H1 (cell line): ENCODE results near the gene CNTN5. TPM values are rescaled to one million over a fixed set of nuclear protein-coding genes. Genes with fewer than 3 reads are reported as not detected.

Experiments used
- CTCF ChIA-PET: fragments of 300-600 bp; sonication (Branson Sonifier 250); formaldehyde crosslinking; loops from one replicate; lab custom pipeline; 2021; ENCODE audit not compliant: partially characterized antibody; lab: Charles Lee
- POLR2A ChIA-PET: fragments of 300-600 bp; sonication (Branson Sonifier 250); formaldehyde crosslinking; loops from one replicate; lab custom pipeline; 2021; ENCODE audit warnings: inconsistent platforms; ENCODE audit not compliant: partially characterized antibody; lab: Charles Lee
- DNase-seq, 2 experiments: peaks; one replicate each; pipeline versions ENCODE4 v3.0.0 to v3.0.0-alpha.2; 2010 to 2022; ENCODE audit warnings: low spot score in 2 of 2, low read depth in 1 of 2, mixed read lengths in 1 of 2
- FAIRE-seq: peaks from 2 replicates; lab custom pipeline; 2011; peaks lifted over from hg19 to GRCh38; lab: Jason Lieb, UNC
- H2AFZ ChIP-seq: 2 replicates; pipeline ENCODE4 v1.8.1; 2012; ENCODE audit warnings: low read length, inconsistent platforms
- H2AK5ac ChIP-seq: 2 replicates; pipeline ENCODE4 v1.6.1; 2013; ENCODE audit warnings: low read depth, low read length
- H2BK120ac ChIP-seq: replicated peaks from 2 replicates; pipeline ENCODE3; 2013; ENCODE audit warnings: low read depth, low read length, inconsistent platforms
- H2BK12ac ChIP-seq: 2 replicates; pipeline ENCODE4 v1.6.1; 2013; ENCODE audit warnings: low read depth, low read length
- H2BK15ac ChIP-seq: 2 replicates; pipeline ENCODE4 v1.6.1; 2013; ENCODE audit warnings: low read length
- H2BK20ac ChIP-seq: 2 replicates; pipeline ENCODE4 v1.6.1; 2013; ENCODE audit warnings: low read length
- H2BK5ac ChIP-seq: 2 replicates; pipeline ENCODE4 v1.6.1; 2013; ENCODE audit warnings: low read depth, low read length
- H3K14ac ChIP-seq: 2 replicates; pipeline ENCODE4 v1.6.1; 2013; ENCODE audit warnings: inconsistent platforms; ENCODE audit not compliant: insufficient read length
- H3K18ac ChIP-seq: 2 replicates; pipeline ENCODE4 v1.6.1; 2013; ENCODE audit warnings: low read length; ENCODE audit errors: extremely low read depth
- H3K23ac ChIP-seq: 2 replicates; pipeline ENCODE4 v1.6.1; 2013; ENCODE audit warnings: inconsistent platforms; ENCODE audit not compliant: insufficient read length
- H3K23me2 ChIP-seq: 2 replicates; pipeline ENCODE4 v1.6.1; 2013; ENCODE audit warnings: low read depth, low read length
- H3K27ac ChIP-seq: 2 replicates; pipeline ENCODE4 v1.6.1; 2011; ENCODE audit warnings: low read depth, low read length, inconsistent platforms
- H3K27me3 ChIP-seq, 4 experiments: replicated peaks in 1 of 4; 1 replicate in 1 of 4; 2 replicates in 3 of 4; pipeline versions ENCODE4 v1.6.1 to v1.8.1; 2011 to 2013; ENCODE audit warnings: low read length in 3 of 4, mild to moderate bottlenecking in 3 of 4, inconsistent platforms in 2 of 4, mixed read lengths in 2 of 4, moderate library complexity in 1 of 4; ENCODE audit not compliant: control insufficient read depth in 3 of 4, insufficient read depth in 3 of 4; ENCODE audit errors: extremely low read depth in 1 of 4
- H3K36me3 ChIP-seq, 4 experiments: 2 replicates each; pipeline versions ENCODE4 v1.6.1 to v1.8.1; 2011 to 2013; ENCODE audit warnings: mild to moderate bottlenecking in 4 of 4, low read length in 3 of 4, moderate library complexity in 2 of 4, control low read depth in 1 of 4, inconsistent platforms in 1 of 4; ENCODE audit not compliant: insufficient read depth in 4 of 4, control insufficient read depth in 2 of 4
- H3K4ac ChIP-seq: replicated peaks from 2 replicates; pipeline ENCODE3; 2013; ENCODE audit warnings: low read length, low read depth, mixed read lengths, inconsistent platforms; ENCODE audit not compliant: insufficient read length
- H3K4me1 ChIP-seq, 4 experiments: replicated peaks in 1 of 4; 1 replicate in 1 of 4; 2 replicates in 3 of 4; pipeline versions ENCODE4 v1.6.1 to v1.8.1; 2011 to 2013; ENCODE audit warnings: low read length in 3 of 4, inconsistent platforms in 2 of 4, mixed read lengths in 1 of 4; ENCODE audit not compliant: insufficient read depth in 4 of 4, control insufficient read depth in 3 of 4
- H3K4me2 ChIP-seq, 2 experiments: 2 replicates each; pipeline versions ENCODE4 v1.6.1 to v1.8.1; 2011 to 2013; ENCODE audit warnings: low read depth in 2 of 2, low read length in 2 of 2, control low read depth in 1 of 2, inconsistent platforms in 1 of 2, mild to moderate bottlenecking in 1 of 2; ENCODE audit not compliant: insufficient read depth in 1 of 2
- H3K4me3 ChIP-seq, 4 experiments: fragments of 200-600, 300-600 bp in 1 of 4; sonication (generic), shearing (Covaris generic), sonication (Bioruptor Twin) in 1 of 4; 2 replicates each; pipeline versions ENCODE4 v1.5.1 to v1.8.1; 2011 to 2016; ENCODE audit warnings: low read length in 4 of 4, low read depth in 3 of 4, control low read depth in 2 of 4, inconsistent platforms in 2 of 4, mild to moderate bottlenecking in 2 of 4, mixed read lengths in 1 of 4, moderate library complexity in 1 of 4; ENCODE audit not compliant: insufficient read depth in 2 of 4; ENCODE audit errors: extremely low read depth in 1 of 4
- H3K56ac ChIP-seq: replicated peaks from 2 replicates; pipeline ENCODE3; 2013; ENCODE audit warnings: low read depth, mild to moderate bottlenecking, mixed read lengths, low read length, inconsistent platforms; ENCODE audit not compliant: insufficient read length
- H3K79me1 ChIP-seq: 2 replicates; pipeline ENCODE4 v1.6.1; 2013; ENCODE audit warnings: low read depth, low read length, control low read depth
- H3K79me2 ChIP-seq, 2 experiments: 2 replicates each; pipeline versions ENCODE4 v1.6.1 to v1.8.1; 2012 to 2013; ENCODE audit warnings: low read length in 2 of 2, mild to moderate bottlenecking in 2 of 2, inconsistent platforms in 1 of 2; ENCODE audit not compliant: insufficient read depth in 2 of 2, control insufficient read depth in 1 of 2
- H3K9ac ChIP-seq, 4 experiments: replicated peaks in 1 of 4; 1 replicate in 1 of 4; 2 replicates in 3 of 4; pipeline versions ENCODE4 v1.6.1 to v1.8.1; 2011 to 2013; ENCODE audit warnings: low read depth in 3 of 4, low read length in 3 of 4, control low read depth in 2 of 4, mild to moderate bottlenecking in 2 of 4, moderate library complexity in 2 of 4, inconsistent platforms in 1 of 4; ENCODE audit errors: extremely low read depth in 1 of 4
- H3K9me3 ChIP-seq, 2 experiments: 2 replicates each; pipeline versions ENCODE4 v1.6.1 to v1.8.1; 2012 to 2013; ENCODE audit warnings: mild to moderate bottlenecking in 2 of 2, moderate library complexity in 2 of 2, control low read depth in 1 of 2, inconsistent platforms in 1 of 2, low read depth in 1 of 2, low read length in 1 of 2, mixed read lengths in 1 of 2; ENCODE audit not compliant: insufficient read depth in 2 of 2
- H4K20me1 ChIP-seq, 2 experiments: replicated peaks in 1 of 2; 2 replicates each; pipeline versions ENCODE3 to v1.8.1; 2011 to 2013; ENCODE audit warnings: inconsistent platforms in 2 of 2, low read length in 2 of 2, mild to moderate bottlenecking in 1 of 2; ENCODE audit not compliant: insufficient read depth in 2 of 2, control insufficient read depth in 1 of 2
- H4K5ac ChIP-seq: 2 replicates; pipeline ENCODE4 v1.6.1; 2013; ENCODE audit warnings: low read length, low read depth, mixed read lengths, inconsistent platforms; ENCODE audit not compliant: insufficient read length
- H4K8ac ChIP-seq: 2 replicates; pipeline ENCODE4 v1.8.0; 2013; ENCODE audit warnings: mild to moderate bottlenecking, moderate library complexity, low read length, inconsistent platforms; ENCODE audit not compliant: insufficient read depth; ENCODE audit errors: extremely low read depth
- H4K91ac ChIP-seq: replicated peaks from 2 replicates; pipeline ENCODE3; 2013; ENCODE audit warnings: low read length, mixed read lengths, inconsistent platforms; ENCODE audit not compliant: insufficient read length
- CEBPB ChIP-seq: IDR thresholded peaks from 2 replicates; pipeline ENCODE4 v1.6.1; 2012; ENCODE audit warnings: low read depth, low read length
- RFX5 ChIP-seq: IDR thresholded peaks from 2 replicates; pipeline ENCODE4 v1.6.1; 2011; ENCODE audit warnings: low read depth, low read length, improper control_type of control experiment, borderline replicate concordance
- SUZ12 ChIP-seq: fragments of 200-600 bp; sonication (generic); IDR thresholded peaks from 2 replicates; pipeline ENCODE4 v1.6.1; 2012; ENCODE audit warnings: mild to moderate bottlenecking, inconsistent platforms, low read length, moderate library complexity, mixed read lengths
- TBP ChIP-seq: IDR thresholded peaks from 2 replicates; pipeline ENCODE4 v1.6.1; 2011; ENCODE audit warnings: low read depth, low read length, improper control_type of control experiment
- USF2 ChIP-seq: IDR thresholded peaks from 2 replicates; pipeline ENCODE4 v1.6.1; 2011; ENCODE audit warnings: low read length, improper control_type of control experiment
- WGBS, 2 experiments: shearing (Covaris generic) in 1 of 2; methylation state at CpG; one replicate each; pipeline versions ENCODE4 v1.1.6 to v1.1.7; 2013 to 2015; ENCODE audit warnings: low lambda C conversion rate in 2 of 2, mixed read lengths in 2 of 2, inconsistent platforms in 1 of 2, low coverage in 1 of 2, missing lambda C conversion rate in 1 of 2; ENCODE audit not compliant: insufficient replicate concordance in 2 of 2, insufficient coverage in 1 of 2, insufficient read length in 1 of 2; ENCODE audit errors: extremely low coverage in 1 of 2, missing lambda C conversion rate in 1 of 2; 5-methylcytosine and 5-hydroxymethylcytosine counted together
- polyA plus RNA-seq, 7 experiments: library from polyadenylated mRNA; depleted of rRNA in 3 of 7; stranded (reverse) in 5 of 7; unstranded in 2 of 7; fragments of >200 nt in 5 of 7; fragments of 200-250 nt in 2 of 7; gene quantifications; 1 replicate in 5 of 7; 2 replicates in 1 of 7; 4 replicates in 1 of 7; pipeline versions ENCODE4 v1.2.1 to v1.2.3, GENCODE V29; 2011 to 2013; ENCODE audit warnings: missing spikeins in 2 of 7, mixed read lengths in 2 of 7
- total RNA-seq: library from RNA; stranded (reverse); fragmentation: NEBNext Ultra II Directional; extraction: Animal tissue kit (Norgen Biotek cat#: 25700); gene quantifications from 2 replicates; pipeline ENCODE4 v1.2.1, GENCODE V29; 2021

CNTN5 gene
- total and polyA plus RNA-seq, 2 of the 8 experiments (the other 6 are each of a cell fraction or from before 2014, with no cell fraction given): not detected

- H4K5ac ChIP-seq: no peak overlapping the region
- H3K27ac ChIP-seq: no peak overlapping the region
- H3K36me3 ChIP-seq: no peaks in the 10 kb centered on the region
- no peak overlapping the region for H2BK12ac ChIP-seq
- no peaks in the 10 kb centered on the region for H3K23me2 ChIP-seq
- ChIA-PET POLR2A (no interaction called here), CTCF (interaction anchor here (1.0 kb wide), 1 partner anchor 10 kb away, joined by 3 read pairs; no protein-coding TSS in a partner anchor)
- no peak overlapping the region for H2BK5ac ChIP-seq
- no peaks in the 10 kb centered on the region for H3K4me1 ChIP-seq
- no peak overlapping the region for H3K4me3 ChIP-seq
- no peak overlapping the region for H3K18ac ChIP-seq
- no peak overlapping the region for H4K91ac ChIP-seq
- no peaks in the 10 kb centered on the region for H3K27me3 ChIP-seq
- H3K79me1 ChIP-seq: no peaks in the 10 kb centered on the region
- no peak overlapping the region for H3K23ac ChIP-seq
- H3K4ac ChIP-seq: no peak overlapping the region
- H2AK5ac ChIP-seq: no peak overlapping the region
- no peak for DNase-seq
- no peak overlapping the region for H3K14ac ChIP-seq
- H4K20me1 ChIP-seq: no peaks in the 10 kb centered on the region
- no peak overlapping the region for H2BK15ac ChIP-seq
- no peak overlapping the region for H3K9ac ChIP-seq
- no peak overlapping the region for H2BK120ac ChIP-seq
- whole genome bisulfite sequencing, 2 experiments: 79% methylated on average over 1 of the region's 1 CpG; no CpG with 5 or more reads in 1 of the 2 experiments
- no peak for FAIRE-seq
- H3K4me2 ChIP-seq: no peak overlapping the region
- H2AFZ ChIP-seq: no peak overlapping the region
- H2BK20ac ChIP-seq: no peak overlapping the region
- no peak overlapping the region for H3K56ac ChIP-seq
- H3K9me3 ChIP-seq: no peaks in the 10 kb centered on the region
- no peaks in the 10 kb centered on the region for H3K79me2 ChIP-seq
- H4K8ac ChIP-seq: no peak overlapping the region
- TF ChIP-seq RFX5 (no peak), TBP (no peak), CEBPB (no peak), SUZ12 (no peak), USF2 (no peak)
These were observed 544.6 kb downstream of the CNTN5 start for GRCh38 chr11:99565333-99565732.
